GM12875 (cell line): ENCODE results near the gene PRIM1.

Source experiments
- H3K4me3 ChIP-seq: one replicate; pipeline ENCODE4 v1.5.1; 2011; ENCODE audit warnings: low read depth, low read length, control low read depth
- CTCF ChIP-seq: IDR thresholded peaks from 2 replicates; pipeline ENCODE4 v1.5.1; 2011; ENCODE audit warnings: low read depth, mild to moderate bottlenecking, control low read depth, inconsistent platforms, low read length, moderate library complexity, borderline replicate concordance; ENCODE audit not compliant: insufficient read depth

PRIM1 gene

GRCh38 chr12:56785141-56785865, 33.2 kb upstream of the PRIM1 start:
- TF ChIP-seq CTCF = no peak
- H3K4me3 ChIP-seq = no peak overlapping the region

GRCh38 chr12:56781726-56782125, 29.6 kb upstream of the PRIM1 start:
- no peak for TF ChIP-seq CTCF
- no peak overlapping the region for H3K4me3 ChIP-seq

GRCh38 chr12:56778756-56779155, 26.6 kb upstream of the PRIM1 start:
- no peak for TF ChIP-seq CTCF

GRCh38 chr12:56776654-56777053, 24.5 kb upstream of the PRIM1 start:
- no peak overlapping the region for H3K4me3 ChIP-seq
- no peak for TF ChIP-seq CTCF

More at GRCh38 chr12:56778756-56779155, 26.6 kb upstream of the PRIM1 start:
- H3K4me3 ChIP-seq = no peak overlapping the region

GRCh38 chr12:56775638-56776037, 23.5 kb upstream of the PRIM1 start:
- TF ChIP-seq CTCF = no peak
- H3K4me3 ChIP-seq = no peak overlapping the region

GRCh38 chr12:56773113-56773512, 21.0 kb upstream of the PRIM1 start:
- TF ChIP-seq CTCF = no peak
- no peak overlapping the region for H3K4me3 ChIP-seq

GRCh38 chr12:56772625-56773024, 20.5 kb upstream of the PRIM1 start:
- H3K4me3 ChIP-seq = no peak overlapping the region
- no peak for TF ChIP-seq CTCF
